CD4-positive, alpha-beta T cell treated with Interleukin-4 for 1 hour (primary cell): ENCODE measurements around the gene PPP1R1B.

ENCODE experiments used
- DNase-seq, 2 donors: peaks; one replicate each; pipeline ENCODE4 v3.0.0-alpha.2; 2020 to 2022

Gene PPP1R1B

GRCh38 chr17:39600997-39601597, 25.7 kb upstream of the PPP1R1B start:
- no peak for DNase-seq

GRCh38 chr17:39601758-39602532, 24.8 kb upstream of the PPP1R1B start:
- DNase-seq, result no peak

- DNase-seq, result no peak
Measured at GRCh38 chr17:39602533-39603303, 24.0 kb upstream of the PPP1R1B start.

- no peak for DNase-seq
Measured at GRCh38 chr17:39603304-39604016, 23.3 kb upstream of the PPP1R1B start.

- no peak for DNase-seq
Measured at GRCh38 chr17:39604911-39605491, 21.8 kb upstream of the PPP1R1B start.

- no peak for DNase-seq
Measured at GRCh38 chr17:39605492-39606433, 21.0 kb upstream of the PPP1R1B start.

DNA sequence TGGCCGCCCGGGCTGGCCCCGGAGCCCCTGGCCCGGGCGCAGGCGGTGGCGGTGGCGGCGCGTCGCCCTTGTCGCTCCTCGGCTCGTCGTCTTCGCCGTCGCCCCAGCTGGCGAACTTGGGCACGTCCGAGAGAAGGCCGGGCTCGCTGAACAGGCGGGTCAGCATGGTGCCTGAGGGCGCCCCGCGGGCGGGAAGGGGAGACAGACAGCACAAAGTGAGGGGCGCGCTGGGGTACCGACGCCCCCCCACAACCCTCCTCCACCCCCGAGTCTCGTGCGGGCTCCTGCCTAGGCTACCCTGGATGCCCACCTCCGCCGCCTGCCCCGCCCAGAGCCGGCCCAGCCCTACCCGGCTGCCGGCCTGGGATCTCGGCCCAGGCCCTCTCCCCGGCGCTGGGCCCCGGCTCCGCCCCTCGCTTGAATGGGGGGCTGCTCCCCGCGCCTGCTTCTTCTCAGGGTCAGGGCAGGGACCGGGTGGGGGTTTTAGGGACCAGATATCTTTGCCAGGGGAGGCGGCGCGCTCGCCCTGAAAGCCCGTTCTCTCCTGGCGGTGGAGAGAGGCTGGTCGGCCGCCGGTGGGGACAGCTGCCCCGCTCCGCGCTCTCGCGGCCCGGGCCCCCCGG, 20.2 kb upstream of the PPP1R1B start:
- DNase-seq, result no peak

- no peak for DNase-seq
Measured at GRCh38 chr17:39607057-39607850, 19.5 kb upstream of the PPP1R1B start.

DNA sequence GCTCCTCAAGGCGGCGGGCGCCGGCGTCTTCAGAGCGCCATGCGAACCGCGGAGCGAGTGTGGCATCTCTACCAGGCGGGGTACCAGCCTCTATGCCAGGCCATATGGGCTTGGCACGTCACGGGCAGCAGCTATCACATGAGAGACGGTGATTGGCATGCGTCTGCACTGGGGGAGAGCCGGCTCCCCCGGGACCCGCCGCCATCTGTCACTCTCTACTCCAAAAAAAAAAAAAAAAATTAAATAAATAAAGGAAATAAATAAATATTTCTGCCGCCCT, 19.0 kb upstream of the PPP1R1B start, which contains the start of gene NEUROD2:
NEUROD2 (minus strand) TSS at position 70 of the 280 bp plus-strand sequence. CDS start 1,321 bp downstream, outside the sequence.
- no peak for DNase-seq

GRCh38 chr17:39608142-39608981, 18.4 kb upstream of the PPP1R1B start:
- no peak for DNase-seq

DNA sequence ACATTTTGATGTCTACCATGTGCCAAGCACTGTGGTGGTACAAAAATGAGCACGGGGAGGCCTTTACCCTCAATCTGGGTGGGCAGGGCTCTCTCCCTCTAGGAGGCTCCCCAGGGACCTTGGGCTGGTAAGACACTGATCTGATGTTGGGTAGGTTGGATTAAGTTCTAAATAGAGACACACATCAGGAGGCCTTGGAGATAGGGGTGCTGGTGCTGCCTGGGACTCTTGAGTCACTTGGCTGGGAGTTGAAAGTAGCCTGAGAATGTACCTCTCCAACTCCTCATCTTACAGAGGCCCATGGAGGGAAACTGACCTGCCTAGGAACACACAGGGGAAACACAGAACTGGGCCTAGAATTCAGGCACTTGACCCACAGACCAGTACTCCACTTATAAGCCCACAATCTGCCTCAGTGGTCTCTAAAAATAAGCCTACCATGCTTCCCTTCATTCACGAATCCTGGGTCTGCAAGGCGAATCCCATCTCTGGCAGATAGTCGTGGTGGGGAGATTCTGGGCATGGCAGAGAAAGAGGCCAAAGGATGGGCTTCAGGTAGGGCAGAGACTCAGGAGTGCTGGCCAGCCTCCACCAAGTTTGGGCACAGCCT, 17.2 kb upstream of the PPP1R1B start:
- DNase-seq, result no peak

DNA sequence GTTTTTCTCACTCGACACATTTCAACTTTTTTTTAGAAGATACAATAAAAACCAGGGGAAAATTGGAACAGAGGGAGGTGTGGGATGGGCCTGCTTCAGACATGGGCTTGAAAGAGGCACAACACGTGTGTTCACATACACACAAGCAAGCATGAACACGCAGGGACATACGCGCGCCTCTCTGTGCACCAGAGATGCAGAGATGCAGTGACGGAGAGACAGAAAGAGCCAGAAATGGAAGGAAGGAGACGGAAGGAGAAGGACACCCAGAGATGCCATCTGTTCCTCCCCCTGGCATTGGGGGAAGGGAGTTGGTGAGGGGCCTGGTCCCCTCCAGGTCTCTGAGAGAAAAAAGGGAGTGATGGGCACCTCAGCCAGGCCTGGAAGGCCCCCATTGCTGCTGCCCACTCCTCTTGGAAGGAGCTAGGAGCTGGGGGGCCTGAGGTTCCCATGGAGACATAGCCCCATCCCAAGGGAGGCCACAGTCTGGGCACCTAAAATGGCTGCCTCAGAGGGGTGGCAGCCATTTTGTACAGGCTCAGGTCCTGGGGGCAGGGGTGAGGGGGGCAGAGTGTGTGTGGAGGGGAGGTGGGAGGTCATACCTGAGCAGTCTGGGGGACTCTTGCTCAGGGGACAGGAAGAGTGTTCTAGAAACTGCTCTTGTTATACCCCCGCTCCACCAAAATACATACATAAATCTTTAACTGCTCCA, 15.2 kb upstream of the PPP1R1B start:
- no peak for DNase-seq

GRCh38 chr17:39612291-39612894, 14.4 kb upstream of the PPP1R1B start:
- DNase-seq, result no peak

- DNase-seq, result no peak
Measured at GRCh38 chr17:39612935-39613464, 13.8 kb upstream of the PPP1R1B start.

DNA sequence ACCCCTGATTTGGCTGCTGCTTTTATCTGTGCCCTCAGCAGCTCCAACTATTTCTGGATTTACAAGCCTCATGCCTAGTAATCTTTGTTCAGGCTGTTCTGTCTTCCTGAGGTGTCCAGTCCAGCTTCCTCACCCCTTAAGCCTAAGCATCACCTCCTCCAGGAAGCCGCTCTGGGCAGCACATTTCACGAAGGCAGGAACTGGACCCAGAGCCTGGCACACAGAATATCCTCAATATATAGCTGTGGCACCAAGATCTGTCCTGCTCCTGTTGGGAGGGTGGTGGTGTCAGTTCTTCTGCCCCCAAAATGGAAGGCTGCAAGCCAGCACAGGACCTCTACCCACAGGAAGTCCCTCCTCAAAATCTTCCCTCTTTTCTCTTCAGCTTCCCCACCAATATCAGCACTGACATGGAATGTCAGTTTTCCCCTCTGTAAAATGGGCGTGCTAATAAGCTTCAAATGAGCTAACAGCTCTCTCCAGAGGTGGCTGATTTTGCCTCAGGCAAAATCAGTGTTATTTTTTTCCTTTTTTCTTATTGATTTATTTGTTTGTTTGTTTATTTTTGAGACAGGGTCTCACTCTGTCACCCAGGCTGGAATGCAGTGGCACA, 12.1 kb upstream of the PPP1R1B start:
- DNase-seq, result no peak

DNA sequence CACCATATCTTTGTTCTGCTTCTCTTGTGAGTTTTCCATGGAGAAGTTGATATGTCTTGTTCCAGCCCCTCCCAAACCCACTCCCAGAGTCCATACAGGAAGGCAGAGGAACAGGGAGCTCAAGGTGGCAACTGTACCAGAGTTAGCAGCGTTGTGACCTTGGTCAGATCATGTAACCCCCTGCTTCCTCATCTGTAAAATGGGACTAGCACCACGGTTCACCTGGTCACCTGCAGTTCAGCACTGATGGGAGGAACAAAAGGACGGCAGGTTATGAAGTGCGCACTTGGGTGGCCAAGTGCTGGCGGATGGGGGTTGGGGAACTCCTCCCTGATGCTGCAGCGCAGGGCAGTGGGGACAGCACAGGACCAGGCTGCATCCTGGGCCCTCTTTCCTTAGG, 11.3 kb upstream of the PPP1R1B start:
- no peak for DNase-seq

- no peak for DNase-seq
Measured at GRCh38 chr17:39617100-39617445, 9.7 kb upstream of the PPP1R1B start.
